H1 (cell line): ENCODE measurements around the gene UMODL1. TPM values are rescaled to one million over a fixed set of nuclear protein-coding genes. Genes with fewer than 3 reads are reported as not detected.

ENCODE experiments used
- ATF2 ChIP-seq: IDR thresholded peaks from 2 replicates; pipeline ENCODE4 v1.6.1; 2012; ENCODE audit warnings: low read length, inconsistent platforms
- ATF3 ChIP-seq: IDR thresholded peaks from 2 replicates; pipeline ENCODE4 v1.6.1; 2011; ENCODE audit warnings: low read depth, mild to moderate bottlenecking, low read length; ENCODE audit not compliant: insufficient read depth
- CTBP2 ChIP-seq: IDR thresholded peaks from 2 replicates; pipeline ENCODE4 v1.7.0; 2011; ENCODE audit warnings: borderline replicate concordance, mild to moderate bottlenecking, moderate library complexity, mixed read lengths, low read length; ENCODE audit not compliant: insufficient read depth, insufficient read length
- HDAC2 ChIP-seq, 2 experiments: fragments of 300-600 bp in 1 of 2; sonication (generic) in 1 of 2; IDR thresholded peaks; 2 replicates each; pipeline ENCODE4 v1.6.1; 2011 to 2012; ENCODE audit warnings: low read depth in 2 of 2, low read length in 2 of 2, mild to moderate bottlenecking in 2 of 2, moderate library complexity in 2 of 2, borderline replicate concordance in 1 of 2, inconsistent platforms in 1 of 2
- SP4 ChIP-seq: IDR thresholded peaks from 2 replicates; pipeline ENCODE4 v1.6.1; 2012; ENCODE audit warnings: low read length, inconsistent platforms
- polyA plus RNA-seq, 7 experiments: library from polyadenylated mRNA; depleted of rRNA in 3 of 7; stranded (reverse) in 5 of 7; unstranded in 2 of 7; fragments of >200 nt in 5 of 7; fragments of 200-250 nt in 2 of 7; gene quantifications; 1 replicate in 5 of 7; 2 replicates in 1 of 7; 4 replicates in 1 of 7; pipeline versions ENCODE4 v1.2.1 to v1.2.3, GENCODE V29; 2011 to 2013; ENCODE audit warnings: missing spikeins in 2 of 7, mixed read lengths in 2 of 7
- total RNA-seq: library from RNA; stranded (reverse); fragmentation: NEBNext Ultra II Directional; extraction: Animal tissue kit (Norgen Biotek cat#: 25700); gene quantifications from 2 replicates; pipeline ENCODE4 v1.2.1, GENCODE V29; 2021

Gene UMODL1
- total and polyA plus RNA-seq, 2 of the 8 experiments (the other 6 are each of a cell fraction or from before 2014, with no cell fraction given): not detected

- TF ChIP-seq HDAC2 (IDR thresholded peaks at IDR 0.05; ENCODE audit: borderline replicate concordance in 1 of 2, low read depth in 2 of 2, low read length in 2 of 2): no peak
- TF ChIP-seq SP4: no peak
- no peak for TF ChIP-seq CTBP2
- TF ChIP-seq ATF2: no peak
- TF ChIP-seq ATF3: no peak
- TF ChIP-seq, all 59 proteins: peak for 0
Observed at GRCh38 chr21:42042651-42043050, 28.5 kb upstream of the UMODL1 start (continued).
